ENCODE results near the gene BCHE.

Gene BCHE

GRCh38 chr3:165783383-165783782, 53.8 kb downstream of the BCHE start:
- H3K4me1 Mint-ChIP-seq: no peaks in the 10 kb centered on the region
- H3K4me3 Mint-ChIP-seq: no peak overlapping the region
- H3K9me3 Mint-ChIP-seq: peaks cover 10% of the 10 kb centered on the region
- H3K27me3 Mint-ChIP-seq (ENCODE audit: low read depth, poor library complexity): no peaks in the 10 kb centered on the region
- H3K36me3 Mint-ChIP-seq (ENCODE audit: low read depth): no peaks in the 10 kb centered on the region
- no peak overlapping the region for H3K27ac Mint-ChIP-seq
- DNase-seq: no peak
- TF ChIP-seq, protein P1, sequence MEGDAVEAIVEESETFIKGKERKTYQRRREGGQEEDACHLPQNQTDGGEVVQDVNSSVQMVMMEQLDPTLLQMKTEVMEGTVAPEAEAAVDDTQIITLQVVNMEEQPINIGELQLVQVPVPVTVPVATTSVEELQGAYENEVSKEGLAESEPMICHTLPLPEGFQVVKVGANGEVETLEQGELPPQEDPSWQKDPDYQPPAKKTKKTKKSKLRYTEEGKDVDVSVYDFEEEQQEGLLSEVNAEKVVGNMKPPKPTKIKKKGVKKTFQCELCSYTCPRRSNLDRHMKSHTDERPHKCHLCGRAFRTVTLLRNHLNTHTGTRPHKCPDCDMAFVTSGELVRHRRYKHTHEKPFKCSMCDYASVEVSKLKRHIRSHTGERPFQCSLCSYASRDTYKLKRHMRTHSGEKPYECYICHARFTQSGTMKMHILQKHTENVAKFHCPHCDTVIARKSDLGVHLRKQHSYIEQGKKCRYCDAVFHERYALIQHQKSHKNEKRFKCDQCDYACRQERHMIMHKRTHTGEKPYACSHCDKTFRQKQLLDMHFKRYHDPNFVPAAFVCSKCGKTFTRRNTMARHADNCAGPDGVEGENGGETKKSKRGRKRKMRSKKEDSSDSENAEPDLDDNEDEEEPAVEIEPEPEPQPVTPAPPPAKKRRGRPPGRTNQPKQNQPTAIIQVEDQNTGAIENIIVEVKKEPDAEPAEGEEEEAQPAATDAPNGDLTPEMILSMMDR (IDR thresholded peaks at IDR 0.05): no peak

DNA sequence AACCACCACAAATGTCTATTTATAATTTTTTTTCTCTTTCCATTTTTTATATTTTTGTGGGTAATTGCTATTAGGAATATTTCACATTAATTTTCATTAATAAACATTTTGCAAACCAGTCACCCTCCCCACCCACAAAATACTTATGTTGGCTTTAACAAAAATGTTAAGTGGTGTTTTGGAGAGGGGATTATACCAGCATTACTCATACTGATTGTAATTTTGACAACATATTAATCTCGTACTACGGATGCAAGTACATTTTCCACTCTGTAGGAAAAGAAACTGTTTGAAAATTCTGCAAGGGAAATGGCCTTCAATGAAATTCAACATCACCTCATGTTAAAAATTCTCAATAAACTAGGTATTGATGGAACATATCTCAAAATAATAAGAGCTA, 58.3 kb downstream of the BCHE start:
- Mint-ChIP-seq H3K27me3 (ENCODE audit: low read depth, poor library complexity) (no peaks in the 10 kb centered on the region), H3K36me3 (ENCODE audit: low read depth) (no peaks in the 10 kb centered on the region), H3K4me1 (no peaks in the 10 kb centered on the region), H3K27ac (no peak overlapping the region), H3K9me3 (peaks cover 10% of the 10 kb centered on the region), H3K4me3 (no peak overlapping the region)
- no peak for DNase-seq
- TF ChIP-seq, protein P1 (IDR thresholded peaks at IDR 0.05): no peak

- peaks cover 10% of the 10 kb centered on the region for H3K9me3 Mint-ChIP-seq
- H3K27ac Mint-ChIP-seq: no peak overlapping the region
- H3K4me1 Mint-ChIP-seq: no peaks in the 10 kb centered on the region
- H3K36me3 Mint-ChIP-seq (ENCODE audit: low read depth): no peaks in the 10 kb centered on the region
- TF ChIP-seq, protein P1 (IDR thresholded peaks at IDR 0.05): no peak
- H3K4me3 Mint-ChIP-seq: no peak overlapping the region
- H3K27me3 Mint-ChIP-seq (ENCODE audit: low read depth, poor library complexity): no peaks in the 10 kb centered on the region
- DNase-seq: no peak
Measured at GRCh38 chr3:165778456-165778855, 58.8 kb downstream of the BCHE start.

- H3K4me1 Mint-ChIP-seq: no peaks in the 10 kb centered on the region
- TF ChIP-seq, protein P1 (IDR thresholded peaks at IDR 0.05): no peak
- peaks cover 10% of the 10 kb centered on the region for H3K9me3 Mint-ChIP-seq
- DNase-seq: no peak
- no peak overlapping the region for H3K27ac Mint-ChIP-seq
- H3K36me3 Mint-ChIP-seq (ENCODE audit: low read depth): no peaks in the 10 kb centered on the region
- H3K4me3 Mint-ChIP-seq: no peak overlapping the region
- H3K27me3 Mint-ChIP-seq (ENCODE audit: low read depth, poor library complexity): no peaks in the 10 kb centered on the region
Measured at GRCh38 chr3:165775824-165776223, 61.4 kb downstream of the BCHE start.

DNA sequence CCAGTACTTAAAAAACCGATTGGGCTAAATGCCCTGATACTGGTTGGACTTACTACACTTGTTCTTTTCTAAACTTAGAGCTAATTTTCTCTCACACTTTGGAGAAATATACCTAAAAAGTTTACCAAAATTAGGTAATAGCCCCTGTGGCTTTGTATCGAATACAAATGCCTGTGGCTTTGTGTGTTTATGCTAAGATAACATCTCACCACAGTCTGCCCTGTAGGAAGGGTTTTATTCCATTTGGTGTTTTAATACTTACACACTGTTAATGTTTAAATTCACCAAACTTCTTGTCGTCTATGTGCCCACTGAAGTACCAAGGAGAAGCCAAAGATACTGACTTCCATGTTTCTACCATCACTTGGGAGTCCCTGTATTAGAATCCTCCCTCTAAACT, 66.4 kb downstream of the BCHE start:
- Mint-ChIP-seq H3K4me1 (peaks cover 5% of the 10 kb centered on the region), H3K4me3 (no peak overlapping the region), H3K9me3 (no peaks in the 10 kb centered on the region), H3K27ac (no peak overlapping the region), H3K27me3 (ENCODE audit: low read depth, poor library complexity) (no peaks in the 10 kb centered on the region), H3K36me3 (ENCODE audit: low read depth) (no peaks in the 10 kb centered on the region)
- no peak for DNase-seq
- TF ChIP-seq, protein P1 (IDR thresholded peaks at IDR 0.05): no peak

- Mint-ChIP-seq H3K9me3 (no peaks in the 10 kb centered on the region), H3K36me3 (ENCODE audit: low read depth) (no peaks in the 10 kb centered on the region), H3K4me1 (peaks cover 12% of the 10 kb centered on the region), H3K27me3 (ENCODE audit: low read depth, poor library complexity) (no peaks in the 10 kb centered on the region), H3K27ac (no peak overlapping the region), H3K4me3 (no peak overlapping the region)
- TF ChIP-seq, protein P1 (IDR thresholded peaks at IDR 0.05): no peak
- no peak for DNase-seq
Measured at GRCh38 chr3:165768680-165769079, 68.5 kb downstream of the BCHE start.
